ENCODE results near the gene CHST3.

CHST3 gene

GRCh38 chr10:72035252-72035887 lies 71.2 kb downstream of the CHST3 start:
- DNase-seq, result no peak

GRCh38 chr10:72037266-72037665 lies 73.1 kb downstream of the CHST3 start:
- DNase-seq, result no peak

- no peak for DNase-seq
These were observed 73.6 kb downstream of the CHST3 start for GRCh38 chr10:72037811-72038210.

GRCh38 chr10:72038458-72039001 lies 74.3 kb downstream of the CHST3 start:
- DNase-seq, result no peak

- DNase-seq, result no peak
These were observed 75.2 kb downstream of the CHST3 start for GRCh38 chr10:72039377-72039776.

GRCh38 chr10:72041491-72041890 lies 77.3 kb downstream of the CHST3 start:
- DNase-seq, result no peak

- DNase-seq, result no peak
These were observed 79.0 kb downstream of the CHST3 start for GRCh38 chr10:72043016-72043834.

- DNase-seq, result no peak
These were observed 80.3 kb downstream of the CHST3 start for GRCh38 chr10:72044417-72045041.

- DNase-seq, result no peak
These were observed 81.4 kb downstream of the CHST3 start for GRCh38 chr10:72045586-72045985.

- DNase-seq, result peak; percentile 65
These were observed 84.4 kb downstream of the CHST3 start for GRCh38 chr10:72048450-72049124.

GRCh38 chr10:72049472-72049871 lies 85.3 kb downstream of the CHST3 start:
- no peak for DNase-seq

- no peak for DNase-seq
These were observed 86.0 kb downstream of the CHST3 start for GRCh38 chr10:72049969-72050781.

GRCh38 chr10:72050873-72051272 lies 86.7 kb downstream of the CHST3 start:
- DNase-seq, result no peak

GRCh38 chr10:72053690-72054089 lies 89.5 kb downstream of the CHST3 start:
- no peak for DNase-seq

- no peak for DNase-seq
These were observed 91.9 kb downstream of the CHST3 start for GRCh38 chr10:72056113-72056512.

GRCh38 chr10:72056932-72057751 lies 92.9 kb downstream of the CHST3 start:
- no peak for DNase-seq

GRCh38 chr10:72058347-72058898 lies 94.2 kb downstream of the CHST3 start:
- no peak for DNase-seq

GRCh38 chr10:72058989-72059842 lies 95.0 kb downstream of the CHST3 start:
- DNase-seq, result no peak

- DNase-seq, result no peak
These were observed 95.9 kb downstream of the CHST3 start for GRCh38 chr10:72059843-72060822.

Measured in DMS 273 treated with DMSO at 0.1 percent for 48 hours (cell line).